ENCODE measurements around the gene RBPJL. TPM values are rescaled to one million over a fixed set of nuclear protein-coding genes. Genes with fewer than 3 reads are reported as not detected.

The RBPJL gene, protein sequence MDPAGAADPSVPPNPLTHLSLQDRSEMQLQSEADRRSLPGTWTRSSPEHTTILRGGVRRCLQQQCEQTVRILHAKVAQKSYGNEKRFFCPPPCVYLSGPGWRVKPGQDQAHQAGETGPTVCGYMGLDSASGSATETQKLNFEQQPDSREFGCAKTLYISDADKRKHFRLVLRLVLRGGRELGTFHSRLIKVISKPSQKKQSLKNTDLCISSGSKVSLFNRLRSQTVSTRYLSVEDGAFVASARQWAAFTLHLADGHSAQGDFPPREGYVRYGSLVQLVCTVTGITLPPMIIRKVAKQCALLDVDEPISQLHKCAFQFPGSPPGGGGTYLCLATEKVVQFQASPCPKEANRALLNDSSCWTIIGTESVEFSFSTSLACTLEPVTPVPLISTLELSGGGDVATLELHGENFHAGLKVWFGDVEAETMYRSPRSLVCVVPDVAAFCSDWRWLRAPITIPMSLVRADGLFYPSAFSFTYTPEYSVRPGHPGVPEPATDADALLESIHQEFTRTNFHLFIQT
- total RNA-seq = not detected

DNA sequence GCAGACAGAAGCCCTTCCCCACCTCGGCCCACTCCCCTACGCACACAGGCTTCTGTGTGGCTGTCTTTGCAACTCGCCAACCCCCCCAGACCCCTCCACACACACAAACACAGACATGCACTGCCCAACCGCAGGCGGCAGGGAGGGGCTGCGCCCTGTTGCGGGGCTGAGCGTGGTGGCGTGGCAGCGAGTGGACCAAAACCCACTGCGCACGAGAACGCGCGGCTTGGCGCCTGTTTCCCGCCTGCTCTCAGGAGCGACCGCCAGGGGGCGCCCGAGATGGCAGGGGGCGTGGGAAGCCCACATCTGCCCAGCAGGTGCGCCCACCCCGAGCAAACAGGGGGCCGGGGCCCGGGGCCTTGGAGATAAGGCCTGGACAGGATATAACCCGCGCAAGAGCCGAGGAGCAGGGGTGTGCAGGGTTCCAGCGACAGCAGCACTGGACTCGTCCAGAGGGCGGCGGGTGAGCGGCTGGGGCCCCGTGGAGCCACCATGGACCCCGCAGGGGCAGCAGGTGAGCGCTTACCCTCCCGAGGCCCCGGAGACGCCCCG lies at the start of gene RBPJL:
Gene RBPJL, plus strand, starts transcription at position 410 of the 552 bp plus-strand sequence. Its CDS starts 83 bp downstream, at position 493.
- H3K4me3 ChIP-seq = no peak within 1 kb of the TSS
- no peaks in the 10 kb centered on the region for H3K9me3 ChIP-seq
- peaks cover 6% of the 10 kb centered on the region for H3K27me3 ChIP-seq
- no peak for DNase-seq (ENCODE audit: low spot score in 2 of 2)
- H3K4me1 ChIP-seq = peaks cover 0 to 5% of the 10 kb centered on the region in 2 donors
- intact Hi-C loops (cut with DNase I) = no loop called here
- H3K36me3 ChIP-seq = no peaks in the 10 kb centered on the region
- TF ChIP-seq, protein P1, sequence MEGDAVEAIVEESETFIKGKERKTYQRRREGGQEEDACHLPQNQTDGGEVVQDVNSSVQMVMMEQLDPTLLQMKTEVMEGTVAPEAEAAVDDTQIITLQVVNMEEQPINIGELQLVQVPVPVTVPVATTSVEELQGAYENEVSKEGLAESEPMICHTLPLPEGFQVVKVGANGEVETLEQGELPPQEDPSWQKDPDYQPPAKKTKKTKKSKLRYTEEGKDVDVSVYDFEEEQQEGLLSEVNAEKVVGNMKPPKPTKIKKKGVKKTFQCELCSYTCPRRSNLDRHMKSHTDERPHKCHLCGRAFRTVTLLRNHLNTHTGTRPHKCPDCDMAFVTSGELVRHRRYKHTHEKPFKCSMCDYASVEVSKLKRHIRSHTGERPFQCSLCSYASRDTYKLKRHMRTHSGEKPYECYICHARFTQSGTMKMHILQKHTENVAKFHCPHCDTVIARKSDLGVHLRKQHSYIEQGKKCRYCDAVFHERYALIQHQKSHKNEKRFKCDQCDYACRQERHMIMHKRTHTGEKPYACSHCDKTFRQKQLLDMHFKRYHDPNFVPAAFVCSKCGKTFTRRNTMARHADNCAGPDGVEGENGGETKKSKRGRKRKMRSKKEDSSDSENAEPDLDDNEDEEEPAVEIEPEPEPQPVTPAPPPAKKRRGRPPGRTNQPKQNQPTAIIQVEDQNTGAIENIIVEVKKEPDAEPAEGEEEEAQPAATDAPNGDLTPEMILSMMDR (IDR thresholded peaks at IDR 0.05) = peak; percentile 21 to 81 (median 68)
- H3K27ac ChIP-seq = no peak within 1 kb of the TSS

DNA sequence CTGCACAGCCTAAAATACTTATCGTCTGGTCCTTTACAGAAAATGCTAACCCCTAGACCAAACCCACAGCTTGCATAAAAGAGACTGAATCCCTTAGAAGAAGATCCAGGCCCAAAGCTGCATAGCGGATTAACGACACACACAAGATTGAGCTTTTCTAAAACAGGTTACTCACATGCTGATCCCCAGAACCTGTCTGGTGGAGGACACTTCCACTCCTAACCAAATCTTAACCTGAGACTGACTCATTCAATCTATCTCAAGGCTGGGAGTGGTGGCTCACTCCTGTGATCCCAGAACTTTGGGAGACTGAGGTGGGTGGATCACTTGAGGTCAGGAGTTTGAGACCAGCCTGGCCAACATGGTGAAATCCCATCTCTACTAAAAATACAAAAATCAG lies 49.5 kb upstream of the RBPJL start:
- H3K27me3 ChIP-seq = no peaks in the 10 kb centered on the region
- H3K9me3 ChIP-seq = no peaks in the 10 kb centered on the region
- TF ChIP-seq, protein P1 (IDR thresholded peaks at IDR 0.05) = no peak
- no peak overlapping the region for H3K27ac ChIP-seq
- no peak overlapping the region for H3K4me3 ChIP-seq
- no peaks in the 10 kb centered on the region for H3K4me1 ChIP-seq
- intact Hi-C loops (cut with DNase I) = no loop called here
- no peaks in the 10 kb centered on the region for H3K36me3 ChIP-seq
- DNase-seq (ENCODE audit: low spot score in 2 of 2) = no peak

DNA sequence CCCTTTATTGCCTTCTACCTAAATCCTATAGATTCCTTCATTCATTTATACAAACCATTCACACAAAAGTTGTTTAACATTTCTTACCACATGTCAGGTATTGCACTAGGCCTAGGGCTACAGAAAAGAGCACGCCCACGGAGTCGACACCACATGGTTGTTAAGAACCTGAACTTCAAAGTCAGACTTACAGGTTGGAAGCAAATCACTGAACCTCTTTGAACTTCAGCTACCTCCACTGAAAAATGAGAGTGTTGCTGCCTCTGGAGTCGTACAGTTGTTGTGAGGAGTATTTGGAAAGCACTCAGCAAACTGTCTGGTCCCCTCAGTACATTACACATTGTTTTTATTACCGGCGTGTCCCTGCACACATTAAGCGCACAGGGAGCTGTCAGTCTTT lies 48.9 kb upstream of the RBPJL start:
- Histone ChIP-seq H3K27me3 (no peaks in the 10 kb centered on the region), H3K27ac (no peak overlapping the region), H3K4me1 (no peaks in the 10 kb centered on the region), H3K9me3 (no peaks in the 10 kb centered on the region), H3K36me3 (no peaks in the 10 kb centered on the region), H3K4me3 (no peak overlapping the region)
- TF ChIP-seq, protein P1 (IDR thresholded peaks at IDR 0.05) = no peak
- no peak for DNase-seq (ENCODE audit: low spot score in 2 of 2)
- intact Hi-C loops (cut with DNase I) = no loop called here

DNA sequence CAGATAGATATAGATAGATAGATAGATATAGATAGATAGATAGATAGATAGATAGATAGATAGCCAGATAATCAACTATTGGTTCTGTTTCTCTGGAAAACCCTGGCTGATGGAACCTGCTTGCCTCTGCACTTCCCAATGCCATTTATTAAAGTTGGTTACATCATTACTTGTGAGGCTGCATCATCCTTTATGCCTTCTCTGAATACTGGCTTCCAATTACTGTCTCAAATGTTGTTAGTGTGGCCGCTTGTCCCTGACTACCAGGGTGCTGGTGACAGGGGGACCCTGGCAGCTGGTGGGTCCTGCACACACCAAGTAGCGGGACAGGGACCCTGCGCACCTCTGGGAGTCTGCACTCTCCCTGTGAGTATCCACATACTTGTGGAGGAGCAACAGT lies 48.4 kb upstream of the RBPJL start:
- TF ChIP-seq, protein P1 (IDR thresholded peaks at IDR 0.05) = no peak
- no peaks in the 10 kb centered on the region for H3K27me3 ChIP-seq
- H3K4me3 ChIP-seq = no peak overlapping the region
- H3K9me3 ChIP-seq = no peaks in the 10 kb centered on the region
- intact Hi-C loops (cut with DNase I) = no loop called here
- DNase-seq (ENCODE audit: low spot score in 2 of 2) = no peak
- no peaks in the 10 kb centered on the region for H3K36me3 ChIP-seq
- H3K27ac ChIP-seq = no peak overlapping the region
- no peaks in the 10 kb centered on the region for H3K4me1 ChIP-seq

DNA sequence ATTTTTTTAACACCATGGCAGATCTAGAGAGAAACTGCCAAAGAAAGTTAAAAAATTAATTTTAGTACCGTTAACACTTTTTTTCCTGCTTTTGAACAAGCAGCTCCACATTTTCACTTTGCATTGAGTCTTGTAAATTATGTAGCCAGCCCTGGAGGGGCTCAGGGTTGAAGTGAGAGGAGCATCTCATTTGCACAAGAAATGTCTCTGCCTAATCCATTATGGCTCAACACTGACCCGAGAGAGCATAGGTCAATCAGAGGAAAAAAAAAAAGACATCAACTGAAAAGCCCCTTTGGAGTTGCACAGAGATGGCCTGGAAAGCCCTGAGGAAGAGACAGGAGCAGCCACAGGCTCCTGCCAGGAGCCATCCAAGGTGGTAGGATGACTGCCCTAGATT lies 48.0 kb upstream of the RBPJL start:
- Histone ChIP-seq H3K4me3 (no peak overlapping the region), H3K4me1 (no peaks in the 10 kb centered on the region), H3K9me3 (no peaks in the 10 kb centered on the region), H3K36me3 (no peaks in the 10 kb centered on the region), H3K27me3 (no peaks in the 10 kb centered on the region), H3K27ac (no peak overlapping the region)
- no peak for DNase-seq (ENCODE audit: low spot score in 2 of 2)
- intact Hi-C loops (cut with DNase I) = no loop called here
- TF ChIP-seq, protein P1 (IDR thresholded peaks at IDR 0.05) = no peak
